Type B pancreatic cell (in vitro differentiated cells): ENCODE results near the gene TERT. TPM values are rescaled to one million over a fixed set of nuclear protein-coding genes. Genes with fewer than 3 reads are reported as not detected.

ENCODE experiments used
- DNase-seq: peaks from one replicate; pipeline ENCODE4 v3.0.0; 2021; ENCODE audit warnings: mixed read lengths; ENCODE audit not compliant: unreplicated experiment; ENCODE audit errors: extremely low spot score
- H3K27ac Mint-ChIP-seq: 2 replicates; pipeline ENCODE4 v1.8.0; 2021; ENCODE audit warnings: mild to moderate bottlenecking, mixed read lengths
- H3K27me3 Mint-ChIP-seq: 2 replicates; pipeline ENCODE4 v1.8.0; 2021; ENCODE audit warnings: mixed read lengths
- H3K36me3 Mint-ChIP-seq: 2 replicates; pipeline ENCODE4 v1.8.0; 2021; ENCODE audit warnings: mixed read lengths
- H3K4me1 Mint-ChIP-seq: one replicate; pipeline ENCODE4 v1.8.0; 2021; ENCODE audit warnings: mixed read lengths; ENCODE audit not compliant: unreplicated experiment
- H3K4me3 Mint-ChIP-seq: 2 replicates; pipeline ENCODE4 v1.8.0; 2021; ENCODE audit warnings: mild to moderate bottlenecking, mixed read lengths
- H3K9me3 Mint-ChIP-seq: 2 replicates; pipeline ENCODE4 v1.8.0; 2021; ENCODE audit warnings: mixed read lengths
- CTCF ChIP-seq: fragments of 200-600 bp; sonication (generic); conservative IDR thresholded peaks from 2 replicates; pipeline ENCODE4 v1.5.0; 2021; ENCODE audit warnings: antibody characterized with exemption, mild to moderate bottlenecking
- total RNA-seq: library from RNA; stranded (reverse); gene quantifications from 2 replicates; pipeline ENCODE4 v1.2.1, GENCODE V29; 2021; ENCODE audit warnings: low replicate concordance

TERT gene
- total RNA-seq, 1 donor from 2014 or later = 2.4 TPM

GRCh38 chr5:1215320-1216096 lies 79.4 kb downstream of the TERT start:
- Mint-ChIP-seq H3K9me3 (no peaks in the 10 kb centered on the region), H3K27ac (no peak overlapping the region), H3K36me3 (no peaks in the 10 kb centered on the region), H3K4me1 (no peaks in the 10 kb centered on the region), H3K4me3 (no peak overlapping the region), H3K27me3 (no peaks in the 10 kb centered on the region)
- no peak for TF ChIP-seq CTCF
- DNase-seq = no peak

GRCh38 chr5:1214936-1215220 lies 80.0 kb downstream of the TERT start:
- Mint-ChIP-seq H3K4me3 (no peak overlapping the region), H3K9me3 (no peaks in the 10 kb centered on the region), H3K27ac (no peak overlapping the region), H3K27me3 (no peaks in the 10 kb centered on the region), H3K36me3 (no peaks in the 10 kb centered on the region), H3K4me1 (no peaks in the 10 kb centered on the region)
- TF ChIP-seq CTCF = no peak
- DNase-seq = no peak

- no peaks in the 10 kb centered on the region for H3K36me3 Mint-ChIP-seq
- H3K9me3 Mint-ChIP-seq = no peaks in the 10 kb centered on the region
- no peaks in the 10 kb centered on the region for H3K27me3 Mint-ChIP-seq
- no peak for TF ChIP-seq CTCF
- H3K4me3 Mint-ChIP-seq = no peak overlapping the region
- no peak overlapping the region for H3K27ac Mint-ChIP-seq
- DNase-seq = no peak
- H3K4me1 Mint-ChIP-seq = no peaks in the 10 kb centered on the region
These were observed 80.5 kb downstream of the TERT start for GRCh38 chr5:1214163-1214935.

GRCh38 chr5:1213508-1214162 lies 81.2 kb downstream of the TERT start:
- no peaks in the 10 kb centered on the region for H3K27me3 Mint-ChIP-seq
- H3K9me3 Mint-ChIP-seq = no peaks in the 10 kb centered on the region
- no peaks in the 10 kb centered on the region for H3K4me1 Mint-ChIP-seq
- H3K36me3 Mint-ChIP-seq = no peaks in the 10 kb centered on the region
- H3K4me3 Mint-ChIP-seq = no peak overlapping the region
- no peak for TF ChIP-seq CTCF
- no peak overlapping the region for H3K27ac Mint-ChIP-seq
- no peak for DNase-seq

- no peak for TF ChIP-seq CTCF
- Mint-ChIP-seq H3K36me3 (no peaks in the 10 kb centered on the region), H3K27ac (no peak overlapping the region), H3K4me3 (no peak overlapping the region), H3K4me1 (no peaks in the 10 kb centered on the region), H3K27me3 (no peaks in the 10 kb centered on the region), H3K9me3 (no peaks in the 10 kb centered on the region)
- DNase-seq = no peak
These were observed 82.0 kb downstream of the TERT start for GRCh38 chr5:1212881-1213280.
